Right kidney (tissue), 1 donor: ENCODE results near the gene DCLRE1B.

Source experiments
- DNase-seq: peaks from one replicate; pipeline ENCODE4 v3.0.0-alpha.2; 2016

The DCLRE1B gene

DNA sequence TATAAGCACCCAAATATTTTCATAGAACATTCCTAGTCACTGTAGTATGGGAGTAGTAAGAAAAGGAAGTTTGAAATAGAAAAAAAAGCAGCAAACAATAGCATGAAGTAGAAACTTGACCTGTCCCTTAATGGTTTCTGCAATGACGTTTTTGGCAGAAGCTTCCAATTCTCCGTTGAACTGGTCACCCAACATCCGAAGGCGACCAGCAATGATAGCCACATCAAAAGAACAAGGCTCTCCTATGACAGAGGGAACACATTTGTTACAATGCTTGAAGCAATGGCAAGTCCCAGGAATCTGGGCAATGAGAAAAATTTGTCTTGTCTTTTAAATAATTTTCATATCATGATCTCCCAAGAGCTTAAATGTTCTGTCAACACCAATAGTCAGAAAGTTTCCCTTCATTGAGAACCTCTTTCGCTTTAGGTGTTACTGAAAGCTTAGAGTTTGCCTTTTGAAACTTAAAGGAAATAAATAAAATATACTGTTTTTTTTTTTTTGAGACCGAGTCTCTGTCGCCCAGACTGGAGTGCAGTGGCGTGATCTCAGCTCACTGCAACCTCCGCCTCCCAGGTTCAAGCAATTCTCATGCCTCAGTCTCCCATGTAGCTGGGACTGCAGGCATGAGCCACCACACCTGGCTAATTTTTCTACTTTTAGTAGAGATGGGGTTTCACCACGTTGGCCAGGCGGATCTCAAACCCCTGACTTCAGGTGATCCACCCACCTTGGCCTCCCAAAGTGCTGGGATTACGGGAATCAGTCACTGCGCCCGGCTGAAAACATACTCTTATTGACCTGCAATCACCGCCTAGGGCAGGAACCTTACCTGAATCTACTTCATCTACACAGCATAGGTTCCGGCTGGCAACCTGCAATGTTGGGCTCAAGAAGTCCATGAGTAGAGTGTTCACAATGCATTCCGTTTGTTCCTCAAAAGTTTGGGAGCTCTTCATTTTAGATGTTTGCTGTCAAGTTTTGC lies 18.4 kb upstream of the DCLRE1B start:
- no peak for DNase-seq

DNA sequence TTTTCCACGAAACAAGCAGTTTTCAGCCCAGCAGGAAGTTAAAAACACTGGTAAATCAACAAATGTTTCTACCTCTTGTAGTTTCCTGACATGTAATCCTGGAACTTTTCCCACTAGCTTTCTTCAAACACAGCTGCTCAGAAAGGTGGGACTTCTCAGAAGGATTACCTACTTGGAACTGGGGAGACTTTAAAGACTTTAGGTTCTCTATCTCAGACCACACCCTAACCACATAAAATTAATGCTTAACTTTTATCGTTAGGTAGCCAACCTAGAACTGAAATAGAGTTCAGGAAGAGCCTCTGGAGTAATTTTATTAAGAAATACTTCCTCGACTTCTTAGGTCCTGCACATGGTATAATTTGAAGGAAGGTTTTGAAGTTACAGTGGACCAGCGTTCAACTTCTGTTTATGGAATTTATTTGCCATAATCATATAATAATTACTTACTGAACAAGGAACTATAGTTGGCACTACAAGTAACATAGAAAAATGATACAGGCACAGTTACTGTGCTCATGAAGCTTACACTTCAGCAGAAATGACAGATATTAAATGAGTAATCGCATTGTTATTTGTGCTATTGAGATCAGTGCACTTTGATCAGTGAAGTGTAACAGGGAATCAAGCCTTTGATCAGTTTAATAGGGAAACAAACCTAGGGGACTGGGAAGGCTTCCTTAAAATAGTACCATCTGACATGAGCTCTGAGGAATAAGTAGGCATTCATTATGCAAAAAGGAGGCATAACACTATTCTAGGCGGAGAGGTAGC lies 17.5 kb upstream of the DCLRE1B start, which contains the start of gene BCL2L15:
Gene BCL2L15 (minus strand): TSS at position 180 of the 774 bp plus-strand sequence. CDS start 206 bp downstream, outside the sequence.
- DNase-seq, result no peak

DNA sequence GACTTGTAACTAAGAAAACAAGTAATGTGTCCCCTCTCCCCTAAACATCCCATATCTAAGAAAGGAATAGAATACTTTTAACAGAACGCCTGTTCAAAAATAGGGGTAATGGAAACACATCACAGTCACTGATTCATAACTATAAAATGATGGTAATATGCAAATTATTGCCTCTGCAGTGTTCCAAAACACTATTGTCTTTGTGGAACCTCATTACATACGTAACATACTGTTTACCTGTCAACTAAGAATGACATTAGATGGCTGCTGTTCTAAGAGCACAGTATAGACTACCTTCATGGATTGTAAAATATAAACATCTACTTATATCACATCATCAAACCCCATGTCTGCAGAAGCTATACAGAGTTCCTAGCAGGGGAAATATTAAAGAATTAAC lies 14.3 kb upstream of the DCLRE1B start:
- no peak for DNase-seq

DNA sequence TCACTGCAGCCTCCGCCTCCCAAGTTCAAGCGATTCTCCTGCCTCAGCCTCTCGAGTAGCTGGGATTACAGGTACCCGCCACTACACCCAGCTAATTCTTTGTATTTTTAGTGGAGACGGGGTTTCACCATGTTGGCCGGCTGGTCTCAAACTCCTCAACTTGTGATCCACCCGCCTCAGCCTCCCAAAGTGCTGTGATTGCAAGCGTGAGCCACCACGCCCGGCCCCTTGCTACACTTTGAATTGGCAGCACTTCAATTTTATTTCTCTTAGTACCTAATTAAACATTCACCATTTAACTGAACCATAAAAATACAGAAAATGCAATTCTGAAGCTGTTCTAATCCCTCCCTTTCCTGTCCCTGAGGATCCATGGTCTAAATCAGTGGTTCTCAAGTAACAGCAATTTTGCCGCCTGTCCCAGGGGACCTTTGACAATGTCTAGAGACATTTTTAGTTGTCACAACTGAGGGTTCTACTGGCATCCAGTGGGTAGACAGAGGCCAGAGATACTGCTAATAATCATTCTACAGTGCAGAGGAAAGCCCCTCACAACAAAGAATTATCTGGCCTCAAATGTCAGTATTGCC lies 13.4 kb upstream of the DCLRE1B start:
- no peak for DNase-seq

DNA sequence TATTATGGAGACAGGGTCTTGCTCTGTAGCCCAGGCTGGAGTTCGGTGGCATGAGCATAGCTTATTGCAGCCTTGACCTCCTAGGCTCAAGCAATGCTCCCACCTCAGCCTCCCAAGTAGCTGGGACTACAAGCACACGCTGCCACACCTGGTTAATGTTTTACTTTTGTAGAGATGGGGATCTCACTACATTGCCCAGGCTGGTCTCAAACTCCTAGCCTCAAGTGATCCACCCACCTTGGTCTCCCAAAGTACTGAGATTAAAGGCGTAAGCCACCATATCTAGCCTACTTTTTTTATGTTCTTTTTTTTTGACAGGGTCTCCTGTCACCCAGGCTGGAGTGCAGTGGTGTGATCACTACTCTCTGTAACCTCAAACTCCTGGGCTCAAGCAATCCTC lies 11.9 kb upstream of the DCLRE1B start:
- no peak for DNase-seq

DNA sequence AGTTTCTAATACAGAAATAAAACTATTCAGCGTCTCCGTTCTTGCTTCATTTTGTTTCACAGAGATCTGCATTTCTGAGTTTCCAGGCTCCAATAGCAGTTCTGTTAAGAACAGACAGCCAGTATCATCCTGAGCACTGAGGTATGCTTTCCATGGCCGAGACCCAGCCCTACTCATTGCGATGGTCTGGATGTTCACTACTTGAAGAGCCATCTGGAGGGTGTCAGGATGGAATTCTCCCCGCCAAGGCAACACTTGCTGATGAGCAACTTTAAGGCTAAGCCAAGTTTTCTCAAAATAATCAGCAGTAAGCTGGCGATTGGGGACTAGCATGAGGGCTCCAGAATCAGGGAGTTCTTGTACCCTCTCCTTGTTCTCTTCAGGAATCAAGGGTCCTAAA lies 10.0 kb upstream of the DCLRE1B start:
- no peak for DNase-seq

DNA sequence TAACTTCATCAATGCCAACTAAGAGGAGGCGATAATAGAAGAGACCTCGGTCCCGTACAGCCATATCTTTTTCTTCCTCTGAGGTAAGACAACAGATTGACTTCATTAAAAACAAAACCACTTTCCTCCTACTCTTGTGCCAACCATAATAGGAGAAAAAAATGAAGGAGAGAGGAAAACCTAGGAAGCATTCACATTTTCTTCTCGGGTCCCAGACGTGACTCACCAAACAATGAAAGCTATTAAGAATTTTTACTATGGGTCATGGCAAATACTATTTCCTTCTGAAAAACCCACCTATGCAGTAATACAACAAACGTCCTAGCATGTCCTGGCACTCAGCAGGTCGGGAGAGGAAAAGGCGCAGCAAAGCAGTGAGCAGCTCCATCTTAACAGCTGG lies 9.2 kb upstream of the DCLRE1B start:
- DNase-seq, result no peak

DNA sequence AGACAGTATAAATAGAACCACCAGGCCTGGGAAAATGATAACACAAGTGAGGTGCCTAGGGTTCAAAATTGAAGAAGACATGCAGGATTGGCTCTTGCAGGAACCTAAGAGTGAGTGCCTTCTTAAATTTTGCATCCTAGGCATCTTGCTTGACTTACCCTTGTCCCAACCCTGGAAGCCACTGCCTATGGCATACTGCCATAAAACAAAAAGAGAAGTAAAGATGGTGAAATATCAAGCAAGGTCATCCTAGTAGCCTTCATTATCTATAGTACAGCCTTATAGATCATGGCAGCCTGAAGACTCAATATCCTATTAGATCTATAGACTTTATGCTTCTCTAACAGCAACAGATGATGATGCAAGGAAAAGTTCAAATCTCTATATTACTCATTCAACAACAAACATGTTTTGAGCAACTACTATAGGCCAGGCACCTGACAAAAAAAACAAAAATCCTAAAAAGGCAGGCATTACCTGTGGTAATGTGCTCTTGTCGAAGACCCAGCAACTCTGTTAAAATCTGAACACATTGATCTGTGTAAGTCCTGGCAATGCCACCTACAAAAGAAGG lies 6.8 kb upstream of the DCLRE1B start:
- DNase-seq, result no peak

DNA sequence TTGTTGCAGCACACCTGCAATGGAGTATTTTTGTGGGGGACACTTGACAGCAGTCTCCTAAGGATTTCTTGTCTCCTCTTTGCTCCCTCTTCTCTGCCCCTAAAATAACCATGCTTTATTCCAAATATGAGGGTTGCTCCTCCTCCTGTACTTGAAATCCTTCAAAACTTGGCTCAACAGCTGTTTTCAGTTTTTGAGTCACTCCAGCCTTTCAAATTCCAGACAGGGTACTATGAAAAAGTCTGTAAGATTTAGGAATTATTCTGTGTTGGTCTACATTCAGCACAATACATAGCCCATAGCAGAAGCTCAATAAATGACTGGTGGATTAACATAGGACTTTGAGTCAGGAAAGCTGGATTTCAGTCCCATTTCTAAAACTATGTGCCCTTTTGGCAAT lies 6.0 kb upstream of the DCLRE1B start:
- no peak for DNase-seq

DNA sequence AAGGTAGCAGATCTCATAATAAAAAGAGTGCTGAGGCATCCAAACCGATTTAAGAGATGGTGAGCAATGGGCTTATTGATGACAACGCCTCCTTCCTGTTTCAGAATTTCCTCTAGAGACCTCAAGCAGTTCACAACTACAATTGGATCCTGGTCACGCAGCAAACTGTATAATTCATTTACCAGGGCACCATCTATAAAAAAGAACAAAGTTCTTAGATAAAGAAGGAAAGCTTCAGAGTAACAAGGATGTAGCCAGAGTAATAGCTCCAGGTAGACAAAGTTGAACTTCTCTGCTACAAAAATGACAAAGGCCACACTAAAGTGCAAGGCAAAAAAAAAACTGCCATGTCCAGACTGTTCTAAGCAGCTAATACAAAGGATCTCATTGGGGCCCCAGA lies 3.9 kb upstream of the DCLRE1B start:
- DNase-seq, result no peak

DNA sequence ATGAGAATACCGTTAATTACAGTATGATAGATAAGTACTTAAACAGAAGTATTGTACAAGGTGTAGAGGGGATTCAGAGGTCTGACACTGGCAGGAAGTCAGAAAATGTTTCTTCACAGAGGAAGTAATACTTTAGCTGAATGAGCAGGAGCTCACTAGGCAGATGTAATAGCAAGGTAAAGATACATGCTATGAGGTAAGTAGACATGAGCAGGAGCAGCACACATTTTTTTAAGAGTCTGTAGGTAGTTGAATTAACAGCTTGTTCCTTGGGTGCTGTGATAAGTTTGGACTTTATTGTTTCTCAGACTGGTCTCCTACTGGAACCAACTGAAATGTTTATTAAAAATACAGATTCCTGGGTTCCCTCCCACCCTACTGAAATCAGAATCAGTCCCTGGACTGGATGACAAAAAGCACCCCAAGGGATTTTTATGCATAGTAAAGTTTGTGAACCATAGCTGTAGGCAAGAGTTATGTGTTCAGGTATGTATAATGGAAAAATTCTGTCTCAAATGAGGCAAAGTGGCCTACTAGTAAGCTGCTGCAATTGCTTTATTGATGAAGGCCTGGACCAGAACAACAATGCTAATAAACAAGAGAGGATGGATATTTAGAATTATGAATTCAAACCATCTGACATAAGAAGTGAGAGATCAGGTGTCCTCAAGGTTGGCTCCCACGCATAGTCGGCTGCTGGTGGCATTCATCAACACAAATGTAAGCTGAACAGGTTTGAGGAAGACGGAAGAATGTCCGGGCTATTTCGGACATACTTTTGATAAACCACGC lies 1.4 kb upstream of the DCLRE1B start:
- peak; percentile 26 for DNase-seq

DNA sequence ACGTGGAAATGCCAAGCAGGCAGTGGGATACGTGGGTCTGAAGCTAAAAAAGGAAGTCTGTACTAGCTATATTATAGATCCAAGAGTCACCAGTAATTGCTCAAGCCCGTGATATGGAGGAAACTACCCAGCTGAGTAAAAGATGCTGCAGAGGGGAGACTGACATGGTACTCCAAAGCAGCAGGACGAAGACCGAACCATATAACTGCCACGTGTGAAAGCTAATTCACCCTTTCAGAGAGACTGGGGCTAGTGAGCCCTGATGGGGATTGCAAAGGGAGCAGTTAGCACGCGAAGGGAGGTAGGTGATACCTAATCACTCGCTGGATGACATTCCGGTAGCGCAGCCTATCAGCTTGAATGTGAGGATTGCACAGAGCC lies 843 bp upstream of the DCLRE1B start:
- DNase-seq, result no peak

DNA sequence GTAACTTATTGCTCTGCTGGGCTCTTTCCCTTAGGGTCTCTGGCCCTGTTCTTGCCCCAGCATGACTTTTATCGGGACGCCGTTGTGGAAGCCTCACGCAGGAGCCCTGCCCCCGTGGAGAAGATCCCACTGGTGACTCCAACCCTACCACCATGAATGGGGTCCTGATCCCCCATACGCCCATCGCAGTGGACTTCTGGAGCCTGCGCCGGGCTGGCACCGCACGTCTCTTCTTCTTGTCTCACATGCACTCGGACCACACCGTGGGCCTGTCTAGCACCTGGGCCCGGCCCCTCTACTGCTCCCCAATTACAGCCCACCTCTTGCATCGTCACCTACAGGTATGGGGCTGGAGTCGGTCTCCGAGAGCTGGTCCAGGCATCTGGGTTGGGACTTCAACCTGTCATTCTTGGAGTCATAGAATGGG lies 322 bp downstream of the DCLRE1B start:
- no peak for DNase-seq

DNA sequence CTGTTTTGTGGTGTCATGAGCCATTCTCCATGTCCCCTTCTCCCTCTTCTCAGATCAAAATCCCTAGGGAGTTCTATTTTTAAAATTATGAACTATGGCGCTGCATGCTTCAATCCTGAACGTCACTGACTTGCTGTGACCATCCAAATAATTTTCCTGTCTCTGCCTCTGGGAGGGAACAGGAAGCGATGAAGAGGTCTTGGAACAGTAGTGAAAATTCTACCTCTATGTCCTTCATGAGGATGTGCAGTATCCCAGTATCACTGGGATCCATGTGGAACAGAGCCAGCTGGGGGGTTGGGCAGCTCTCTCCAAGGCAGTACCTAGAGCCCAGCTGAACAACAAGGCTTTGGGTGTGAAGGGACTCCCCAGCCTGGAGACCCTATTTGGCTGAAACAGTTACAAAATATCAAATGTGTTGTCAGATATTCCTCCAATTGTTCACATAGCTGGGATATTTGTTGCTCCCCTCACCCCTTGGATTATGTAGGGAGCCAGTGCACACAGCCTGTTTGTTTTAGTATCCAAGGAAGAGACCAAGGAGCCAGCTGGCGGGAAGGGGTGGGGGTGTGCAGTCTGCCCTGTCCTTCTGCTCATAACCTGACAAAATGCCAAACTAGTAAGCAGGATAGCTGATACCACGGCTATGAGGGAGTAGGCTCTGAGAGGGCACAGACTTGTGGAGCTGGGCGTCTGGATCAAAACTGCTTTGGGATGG lies 7.6 kb downstream of the DCLRE1B start:
- DNase-seq, result no peak

DNA sequence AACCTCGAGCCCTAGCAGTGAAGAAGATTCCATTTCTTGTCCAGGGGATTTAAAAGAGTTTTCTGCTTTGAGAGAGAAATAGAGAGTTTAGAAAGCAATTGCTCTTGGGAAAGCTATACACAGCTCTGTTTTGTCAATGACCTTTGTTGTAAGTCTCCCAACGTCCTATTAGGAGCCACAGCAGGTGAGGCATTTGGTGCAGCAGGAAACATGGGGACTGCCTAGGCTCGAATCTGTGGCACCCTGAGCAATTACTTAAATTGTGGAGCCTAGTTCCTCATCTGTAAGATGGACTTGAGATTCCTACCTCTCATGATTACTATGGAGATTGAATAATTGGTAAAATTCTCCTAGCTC lies 8.2 kb downstream of the DCLRE1B start:
- DNase-seq, result no peak

DNA sequence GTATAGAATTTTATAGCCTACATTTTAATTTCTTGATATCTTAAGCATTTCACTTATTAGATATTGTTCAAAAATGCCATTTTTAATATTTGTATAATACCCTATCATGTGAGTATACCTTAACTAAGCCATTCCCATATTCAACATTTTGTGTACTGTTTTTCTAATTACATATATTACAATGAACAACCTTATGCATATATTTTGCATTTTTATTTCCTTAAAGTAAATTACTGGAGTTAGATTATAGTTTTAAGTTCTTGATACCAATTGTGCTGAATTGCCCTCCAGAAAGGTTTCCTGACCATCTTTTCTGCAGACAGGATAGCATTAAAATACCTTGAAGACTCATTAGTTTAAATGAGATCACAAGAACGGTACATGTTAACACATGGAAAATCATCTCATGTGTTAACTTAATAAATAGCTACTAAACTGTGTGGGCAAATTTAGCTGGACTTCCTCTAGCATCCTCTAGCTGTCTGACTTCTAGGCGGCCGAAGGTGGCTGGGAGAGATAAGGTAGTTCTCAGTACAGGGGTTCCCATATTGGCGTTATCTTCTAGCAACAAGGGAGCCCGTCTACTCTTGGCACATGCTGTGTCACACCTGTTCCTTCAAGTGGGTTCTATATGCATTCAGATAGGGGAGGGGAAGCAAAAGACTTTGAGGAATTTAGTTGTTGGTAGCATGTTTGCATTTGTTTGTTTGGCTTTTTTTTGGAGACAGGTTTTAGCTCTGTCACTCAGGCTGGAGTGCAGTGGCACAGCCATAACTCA lies 8.9 kb downstream of the DCLRE1B start:
- DNase-seq, result no peak

DNA sequence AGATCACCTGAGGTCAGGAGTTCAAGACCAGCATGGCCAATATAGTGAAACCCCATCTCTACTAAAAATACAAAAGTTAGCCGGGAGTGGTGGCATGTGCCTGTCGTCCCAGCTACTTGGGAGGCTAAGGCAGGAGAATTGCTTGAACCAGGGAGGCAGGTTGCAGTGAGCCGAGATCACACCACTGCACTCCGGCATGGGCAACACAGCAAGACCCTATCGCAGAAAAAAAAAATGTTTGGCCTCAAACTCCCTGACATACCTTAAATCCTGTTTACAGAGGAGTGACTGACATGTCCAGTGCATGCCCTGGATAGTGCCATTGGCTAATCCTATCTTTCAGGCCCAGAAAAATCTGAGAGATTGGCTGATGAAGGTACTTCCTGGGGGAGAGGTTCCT lies 11.8 kb downstream of the DCLRE1B start:
- DNase-seq, result no peak

DNA sequence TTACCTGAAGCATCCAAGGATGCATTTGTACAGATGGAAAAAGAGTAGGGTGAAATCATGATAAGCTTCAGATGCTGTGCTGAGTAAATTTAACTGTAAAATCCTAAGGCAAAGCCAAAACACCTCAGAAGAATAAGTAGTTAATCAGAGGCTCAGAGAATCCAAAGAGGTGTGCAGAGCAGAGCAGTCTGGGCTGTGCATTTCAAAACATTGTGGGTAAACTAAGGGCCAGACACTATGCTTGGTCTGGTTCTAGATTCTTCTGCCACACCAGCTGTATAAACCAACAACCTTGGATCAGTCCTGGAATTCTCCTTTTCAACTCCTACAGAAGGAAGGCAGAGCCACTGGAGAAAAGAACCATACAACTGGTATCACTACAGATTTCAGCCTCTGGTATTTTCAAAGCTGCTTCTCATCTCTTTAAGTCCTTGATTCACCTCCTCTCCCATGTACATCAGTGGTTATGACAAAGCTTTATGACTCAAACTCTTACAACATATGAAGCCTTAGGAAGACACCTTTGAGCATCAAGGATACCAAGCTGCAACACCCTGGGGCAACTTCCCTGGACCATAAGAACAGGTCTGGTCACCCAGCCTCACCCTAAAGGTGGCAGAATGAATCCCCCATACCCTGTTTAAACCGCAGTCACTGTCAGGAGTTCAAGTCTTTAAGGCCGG lies 12.4 kb downstream of the DCLRE1B start:
- DNase-seq, result no peak

DNA sequence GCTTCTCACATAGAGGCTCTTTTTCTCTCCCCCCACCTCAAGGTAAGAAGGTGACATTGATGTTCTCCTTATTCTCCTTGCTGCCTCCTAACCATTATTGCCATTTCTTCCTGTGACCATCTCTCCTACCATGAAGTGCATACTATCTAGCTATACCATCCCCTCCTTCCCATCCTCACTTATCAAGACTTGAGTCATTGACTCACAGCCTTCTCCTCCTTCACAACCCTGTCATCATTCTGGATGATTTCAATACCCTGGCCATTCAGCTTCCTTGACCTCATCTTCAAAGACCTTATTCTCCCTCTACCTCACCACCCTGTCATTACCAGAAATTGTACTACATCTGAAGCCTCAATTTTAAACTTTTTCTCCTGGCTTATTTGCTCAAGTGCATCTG lies 13.1 kb downstream of the DCLRE1B start:
- no peak for DNase-seq

DNA sequence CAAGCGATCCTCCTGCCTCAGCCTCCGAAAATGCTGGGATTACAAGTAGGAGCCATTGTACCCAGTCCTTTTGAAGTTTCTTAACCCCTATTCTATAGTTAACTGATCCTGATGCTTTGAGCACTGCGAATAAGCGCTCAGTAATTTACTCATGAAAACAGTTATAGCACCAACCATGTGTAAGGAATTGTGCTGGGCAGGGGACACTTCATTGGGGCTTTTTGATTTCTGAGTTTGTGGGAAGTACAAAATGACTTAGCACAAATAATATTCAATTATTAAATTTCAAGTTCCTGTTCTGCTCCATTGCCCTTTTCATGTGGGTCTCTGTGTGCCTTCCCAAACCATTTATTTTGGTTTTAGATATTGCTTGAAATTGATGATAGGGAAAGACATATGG lies 17.8 kb downstream of the DCLRE1B start:
- no peak for DNase-seq
